ENCODE data around the gene UROS. TPM values are rescaled to one million over a fixed set of nuclear protein-coding genes. Genes with fewer than 3 reads are reported as not detected.

UROS gene
- total RNA-seq, 4 donors from 2014 or later: 24.6 to 39.3 (median 32.4) TPM

- in situ Hi-C loops (cut with MboI; ENCODE audit: low pct_ligation_motif_present in 1 of 4, low pct_unique_long_range_greater_than_20kb in 1 of 4, low sequenced_read_pairs in 3 of 4) (no loop called here), intact Hi-C loops (cut with DNase I; ENCODE audit: low total_unique reads) (no loop called here)
- 93 to 95% methylated on average over 6 to 7 of the region's 7 CpGs for WGBS, 2 donors (ENCODE audit: low coverage in 1 of 2)
- Histone ChIP-seq H3K4me1 (no peaks in the 10 kb centered on the region), H3K27ac (no peak overlapping the region), H3K9me3 (no peaks in the 10 kb centered on the region), H3K4me3 (no peak overlapping the region), H3K27me3 (no peaks in the 10 kb centered on the region), H3K36me3 (peaks cover 0 to 78% (median 32%) of the 10 kb centered on the region in 4 donors)
- no peak for DNase-seq
- TF ChIP-seq POLR2A (IDR thresholded peaks at IDR 0.05) (no peak), CTCF (IDR thresholded peaks at IDR 0.05) (no peak), POLR2AphosphoS5 (IDR thresholded peaks at IDR 0.05) (no peak), EP300 (IDR thresholded peaks at IDR 0.05; ENCODE audit: low read depth) (no peak)
Measured at GRCh38 chr10:125739994-125740679, 82.9 kb downstream of the UROS start.

Small RNA genes within 50 kb of the gene (small RNA-seq; reads per million reads assigned to genes)
- gene MIR4484: 0 to 0.14 (median 0.06) reads per million in 4 donors
- 0 reads per million in 4 donors for gene RF00017

Other genes with a start within 250 kb of the UROS start
- not detected for gene TEX36, start 140.1 kb downstream of the UROS start, total RNA-seq
- 10 to 100 TPM; 20.2 to 35.1 (median 26.3) TPM for gene EDRF1, start 103.5 kb downstream of the UROS start, total RNA-seq
- under 1 TPM in 2 of 4 donors, not detected in 2; 0.16 to 1.00 TPM for gene MMP21, start 47.4 kb downstream of the UROS start, total RNA-seq
- 10 to 100 TPM in 2 of 4 donors, 1 to 10 TPM in 2; 4.1 to 34.8 (median 15.0) TPM for gene BCCIP, start 288 bp upstream of the UROS start, total RNA-seq
- gene DHX32, start 58.0 kb upstream of the UROS start, total RNA-seq: 10 to 100 TPM; 21.7 to 52.7 (median 37.6) TPM
- 1 to 10 TPM; 3.4 to 7.5 (median 5.7) TPM for gene FANK1, start 73.3 kb upstream of the UROS start, total RNA-seq

Measured in transverse colon (tissue), 4 donors.